Measurements from ENCODE around the gene SRL.

- TF ChIP-seq EP300 (conservative IDR thresholded peaks at IDR 0.05; ENCODE audit: poor library complexity, severe bottlenecking) = no peak
- no peak for TF ChIP-seq SMC3 (conservative IDR thresholded peaks at IDR 0.05; ENCODE audit: poor library complexity)
- TF ChIP-seq CTCF (IDR thresholded peaks at IDR 0.05; ENCODE audit: poor library complexity, severe bottlenecking) = no peak
- no peak for TF ChIP-seq POLR2AphosphoS5 (IDR thresholded peaks at IDR 0.05)
- no peak for TF ChIP-seq EZH2 (IDR thresholded peaks at IDR 0.05; ENCODE audit: borderline replicate concordance, insufficient read depth, low read length, poor library complexity, severe bottlenecking)
- TF ChIP-seq, protein P1, sequence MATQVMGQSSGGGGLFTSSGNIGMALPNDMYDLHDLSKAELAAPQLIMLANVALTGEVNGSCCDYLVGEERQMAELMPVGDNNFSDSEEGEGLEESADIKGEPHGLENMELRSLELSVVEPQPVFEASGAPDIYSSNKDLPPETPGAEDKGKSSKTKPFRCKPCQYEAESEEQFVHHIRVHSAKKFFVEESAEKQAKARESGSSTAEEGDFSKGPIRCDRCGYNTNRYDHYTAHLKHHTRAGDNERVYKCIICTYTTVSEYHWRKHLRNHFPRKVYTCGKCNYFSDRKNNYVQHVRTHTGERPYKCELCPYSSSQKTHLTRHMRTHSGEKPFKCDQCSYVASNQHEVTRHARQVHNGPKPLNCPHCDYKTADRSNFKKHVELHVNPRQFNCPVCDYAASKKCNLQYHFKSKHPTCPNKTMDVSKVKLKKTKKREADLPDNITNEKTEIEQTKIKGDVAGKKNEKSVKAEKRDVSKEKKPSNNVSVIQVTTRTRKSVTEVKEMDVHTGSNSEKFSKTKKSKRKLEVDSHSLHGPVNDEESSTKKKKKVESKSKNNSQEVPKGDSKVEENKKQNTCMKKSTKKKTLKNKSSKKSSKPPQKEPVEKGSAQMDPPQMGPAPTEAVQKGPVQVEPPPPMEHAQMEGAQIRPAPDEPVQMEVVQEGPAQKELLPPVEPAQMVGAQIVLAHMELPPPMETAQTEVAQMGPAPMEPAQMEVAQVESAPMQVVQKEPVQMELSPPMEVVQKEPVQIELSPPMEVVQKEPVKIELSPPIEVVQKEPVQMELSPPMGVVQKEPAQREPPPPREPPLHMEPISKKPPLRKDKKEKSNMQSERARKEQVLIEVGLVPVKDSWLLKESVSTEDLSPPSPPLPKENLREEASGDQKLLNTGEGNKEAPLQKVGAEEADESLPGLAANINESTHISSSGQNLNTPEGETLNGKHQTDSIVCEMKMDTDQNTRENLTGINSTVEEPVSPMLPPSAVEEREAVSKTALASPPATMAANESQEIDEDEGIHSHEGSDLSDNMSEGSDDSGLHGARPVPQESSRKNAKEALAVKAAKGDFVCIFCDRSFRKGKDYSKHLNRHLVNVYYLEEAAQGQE (IDR thresholded peaks at IDR 0.05; ENCODE audit: borderline replicate concordance) = no peak
- TF ChIP-seq MXI1 (conservative IDR thresholded peaks at IDR 0.05; ENCODE audit: poor library complexity, severe bottlenecking) = no peak
Observed at GRCh38 chr16:4225075-4225474, 16.8 kb downstream of the SRL start.
